CD14-positive monocyte (primary cell): ENCODE results near the gene NIT1. TPM values are rescaled to one million over a fixed set of nuclear protein-coding genes. Genes with fewer than 3 reads are reported as not detected.

ENCODE experiments used
- DNase-seq, 3 donors: peaks; one replicate each; pipeline ENCODE4 v3.0.0-alpha.2; 2011 to 2022
- H2AFZ ChIP-seq: 2 replicates; pipeline ENCODE4 v1.6.0; 2012; ENCODE audit warnings: mild to moderate bottlenecking, low read depth, low read length, inconsistent platforms; ENCODE audit not compliant: insufficient read depth, poor library complexity, severe bottlenecking
- H3K27ac ChIP-seq, 2 donors: 1 replicate in 1 of 2; 2 replicates in 1 of 2; pipeline ENCODE4 v1.5.1; 2012 to 2013; ENCODE audit warnings: low read length in 2 of 2, control low read depth in 1 of 2, inconsistent platforms in 1 of 2, low read depth in 1 of 2, mild to moderate bottlenecking in 1 of 2
- H3K27me3 ChIP-seq, 2 donors: one replicate each; pipeline versions ENCODE4 v1.6.0 to v1.6.1; 2011 to 2013; ENCODE audit warnings: low read length in 2 of 2; ENCODE audit not compliant: control insufficient read depth in 2 of 2, insufficient read depth in 2 of 2
- H3K36me3 ChIP-seq, 2 donors: replicated peaks in 1 of 2; 1 replicate in 1 of 2; 2 replicates in 1 of 2; pipeline versions ENCODE4 v1.5.1 to v1.6.1; 2012 to 2013; ENCODE audit warnings: low read length in 2 of 2, control low read depth in 1 of 2, inconsistent platforms in 1 of 2, mild to moderate bottlenecking in 1 of 2; ENCODE audit not compliant: insufficient read depth in 2 of 2, control insufficient read depth in 1 of 2
- H3K4me1 ChIP-seq, 2 donors: 1 replicate in 1 of 2; 2 replicates in 1 of 2; pipeline versions ENCODE4 v1.5.1 to v1.6.1; 2012 to 2013; ENCODE audit warnings: low read length in 2 of 2, control low read depth in 1 of 2, inconsistent platforms in 1 of 2, mild to moderate bottlenecking in 1 of 2, moderate library complexity in 1 of 2; ENCODE audit not compliant: insufficient read depth in 2 of 2, control insufficient read depth in 1 of 2
- H3K4me2 ChIP-seq: replicated peaks from 2 replicates; pipeline ENCODE3; 2012; ENCODE audit warnings: low read length, moderate library complexity, mild to moderate bottlenecking; ENCODE audit not compliant: poor library complexity, severe bottlenecking; ENCODE audit errors: extremely low read depth
- H3K4me3 ChIP-seq, 3 experiments: fragments of 200-600 bp in 1 of 3; sonication (generic) in 1 of 3; replicated peaks in 1 of 3; 1 replicate in 2 of 3; 2 replicates in 1 of 3; pipeline ENCODE4 v1.5.1; 2011 to 2013; ENCODE audit warnings: low read length in 3 of 3, mild to moderate bottlenecking in 3 of 3, control low read depth in 2 of 3, low read depth in 2 of 3, inconsistent platforms in 1 of 3, moderate library complexity in 1 of 3
- H3K79me2 ChIP-seq: 2 replicates; pipeline ENCODE4 v1.6.0; 2012; ENCODE audit warnings: mild to moderate bottlenecking, control low read depth, inconsistent platforms, low read length, moderate library complexity; ENCODE audit not compliant: insufficient read depth
- H3K9ac ChIP-seq: 2 replicates; pipeline ENCODE4 v1.6.0; 2017; ENCODE audit warnings: low read length, mild to moderate bottlenecking; ENCODE audit not compliant: insufficient read depth, poor library complexity, severe bottlenecking
- H3K9me3 ChIP-seq, 2 donors: replicated peaks in 1 of 2; 1 replicate in 1 of 2; 2 replicates in 1 of 2; pipeline versions ENCODE4 v1.5.1 to v1.6.1; 2012 to 2013; ENCODE audit warnings: low read length in 2 of 2, control low read depth in 1 of 2; ENCODE audit not compliant: control insufficient read depth in 1 of 2, insufficient read depth in 1 of 2
- H4K20me1 ChIP-seq: 2 replicates; pipeline ENCODE4 v1.6.0; 2012; ENCODE audit warnings: mild to moderate bottlenecking, low read length, control low read depth, moderate library complexity; ENCODE audit not compliant: insufficient read depth
- H3K27ac Mint-ChIP-seq, 7 donors: one replicate each; pipeline ENCODE4 v1.8.0; 2020; ENCODE audit warnings: mild to moderate bottlenecking in 7 of 7, mixed read lengths in 7 of 7, moderate library complexity in 6 of 7, inconsistent platforms in 2 of 7
- H3K27me3 Mint-ChIP-seq, 3 donors: one replicate each; pipeline ENCODE4 v1.8.0; 2021 to 2022; ENCODE audit warnings: low read depth in 3 of 3, mild to moderate bottlenecking in 3 of 3, mixed read lengths in 3 of 3, moderate library complexity in 3 of 3, inconsistent platforms in 1 of 3
- H3K36me3 Mint-ChIP-seq, 2 donors: one replicate each; pipeline ENCODE4 v1.8.0; 2020; ENCODE audit warnings: mixed read lengths in 2 of 2, inconsistent platforms in 1 of 2, mild to moderate bottlenecking in 1 of 2
- H3K4me1 Mint-ChIP-seq: one replicate; pipeline ENCODE4 v1.8.0; 2020; ENCODE audit warnings: mild to moderate bottlenecking, mixed read lengths
- H3K4me3 Mint-ChIP-seq, 2 donors: one replicate each; pipeline ENCODE4 v1.8.0; 2020; ENCODE audit warnings: mild to moderate bottlenecking in 2 of 2, mixed read lengths in 2 of 2, moderate library complexity in 1 of 2
- H3K9me3 Mint-ChIP-seq, 7 donors: one replicate each; pipeline ENCODE4 v1.8.0; 2020 to 2022; ENCODE audit warnings: mixed read lengths in 7 of 7, mild to moderate bottlenecking in 6 of 7, moderate library complexity in 6 of 7, inconsistent platforms in 2 of 7
- WGBS: methylation state at CpG from one replicate; pipeline ENCODE4 v1.1.5; 2013; ENCODE audit warnings: missing lambda C conversion rate; ENCODE audit not compliant: insufficient coverage; 5-methylcytosine and 5-hydroxymethylcytosine counted together
- intact Hi-C, 2 donors: fragments of 100-400 bp; cut with micrococcal nuclease; formaldehyde crosslinking; loops; one replicate each; pipeline versions ENCODE4 v1.15.0 to v1.15.1; 2023
- polyA plus RNA-seq, 3 donors: library from polyadenylated mRNA; depleted of rRNA in 1 of 3; unstranded in 2 of 3; stranded (reverse) in 1 of 3; fragments of 300-500 nt in 2 of 3; fragments of >200 nt in 1 of 3; fragmentation: Illumina TruSeq in 2 of 3; gene quantifications; 1 replicate in 2 of 3; 2 replicates in 1 of 3; pipeline ENCODE4 v1.2.3, GENCODE V29; 2012 to 2021
- TF ChIP-seq, protein P1 (sequence below): fragments of 200-600 bp; IDR thresholded peaks from one replicate; pipeline ENCODE4 v1.8.0; 2022; ENCODE audit warnings: antibody characterized with exemption, mild to moderate bottlenecking

The NIT1 gene
- polyA plus RNA-seq, 3 donors = 28.4 to 84.7 (median 35.7) TPM

DNA sequence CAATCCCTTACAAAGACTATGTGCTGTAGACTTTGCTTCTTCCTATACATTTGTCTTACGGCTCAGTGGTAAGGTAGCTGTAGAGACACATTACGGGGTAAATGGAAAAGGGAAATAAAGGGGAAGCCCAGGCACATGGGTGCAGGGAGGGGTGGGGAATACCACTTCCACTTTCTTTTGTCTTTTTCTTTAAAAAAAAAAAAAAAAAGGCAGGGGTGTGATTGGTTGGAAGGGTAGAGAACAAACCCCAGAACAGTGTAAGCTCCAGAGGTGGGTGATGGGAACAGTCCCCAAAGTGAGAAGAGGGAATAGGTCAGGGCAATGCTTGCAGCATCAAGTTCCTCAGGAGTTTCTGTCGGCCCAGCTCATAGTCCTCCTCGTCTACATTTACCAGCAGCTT lies 3.9 kb downstream of the NIT1 start:
- Histone ChIP-seq H4K20me1 (peaks cover 30% of the 10 kb centered on the region), H3K4me3 (peak overlapping the region in 1 of 3 experiments; percentile 57), H3K36me3 (peaks cover 42 to 65% of the 10 kb centered on the region in 2 donors), H2AFZ (no peak overlapping the region), H3K27ac (peak overlapping the region; percentile 69 to 99), H3K4me2 (peak overlapping the region; percentile 63), H3K9me3 (no peaks in the 10 kb centered on the region), H3K9ac (peak overlapping the region; percentile 7), H3K4me1 (peaks cover 59 to 65% of the 10 kb centered on the region in 2 donors), H3K27me3 (no peaks in the 10 kb centered on the region), H3K79me2 (peaks cover 72% of the 10 kb centered on the region)
- DNase-seq = peak; percentile 62 to 81 (median 76)
- no CpG with 5 or more reads among the region's 4 CpGs for WGBS
- Mint-ChIP-seq H3K4me1 (peaks cover 66% of the 10 kb centered on the region), H3K27ac (peak overlapping the region; percentile 81 to 98 (median 94)), H3K9me3 (peaks cover 0 to 2% (median 0%) of the 10 kb centered on the region in 7 donors), H3K4me3 (peak overlapping the region; percentile 54), H3K27me3 (peaks cover 0 to 1% (median 0%) of the 10 kb centered on the region in 3 donors), H3K36me3 (peaks cover 54 to 63% of the 10 kb centered on the region in 2 donors)
- intact Hi-C loops = no loop called here
- TF ChIP-seq, protein P1, sequence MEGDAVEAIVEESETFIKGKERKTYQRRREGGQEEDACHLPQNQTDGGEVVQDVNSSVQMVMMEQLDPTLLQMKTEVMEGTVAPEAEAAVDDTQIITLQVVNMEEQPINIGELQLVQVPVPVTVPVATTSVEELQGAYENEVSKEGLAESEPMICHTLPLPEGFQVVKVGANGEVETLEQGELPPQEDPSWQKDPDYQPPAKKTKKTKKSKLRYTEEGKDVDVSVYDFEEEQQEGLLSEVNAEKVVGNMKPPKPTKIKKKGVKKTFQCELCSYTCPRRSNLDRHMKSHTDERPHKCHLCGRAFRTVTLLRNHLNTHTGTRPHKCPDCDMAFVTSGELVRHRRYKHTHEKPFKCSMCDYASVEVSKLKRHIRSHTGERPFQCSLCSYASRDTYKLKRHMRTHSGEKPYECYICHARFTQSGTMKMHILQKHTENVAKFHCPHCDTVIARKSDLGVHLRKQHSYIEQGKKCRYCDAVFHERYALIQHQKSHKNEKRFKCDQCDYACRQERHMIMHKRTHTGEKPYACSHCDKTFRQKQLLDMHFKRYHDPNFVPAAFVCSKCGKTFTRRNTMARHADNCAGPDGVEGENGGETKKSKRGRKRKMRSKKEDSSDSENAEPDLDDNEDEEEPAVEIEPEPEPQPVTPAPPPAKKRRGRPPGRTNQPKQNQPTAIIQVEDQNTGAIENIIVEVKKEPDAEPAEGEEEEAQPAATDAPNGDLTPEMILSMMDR = no peak

DNA sequence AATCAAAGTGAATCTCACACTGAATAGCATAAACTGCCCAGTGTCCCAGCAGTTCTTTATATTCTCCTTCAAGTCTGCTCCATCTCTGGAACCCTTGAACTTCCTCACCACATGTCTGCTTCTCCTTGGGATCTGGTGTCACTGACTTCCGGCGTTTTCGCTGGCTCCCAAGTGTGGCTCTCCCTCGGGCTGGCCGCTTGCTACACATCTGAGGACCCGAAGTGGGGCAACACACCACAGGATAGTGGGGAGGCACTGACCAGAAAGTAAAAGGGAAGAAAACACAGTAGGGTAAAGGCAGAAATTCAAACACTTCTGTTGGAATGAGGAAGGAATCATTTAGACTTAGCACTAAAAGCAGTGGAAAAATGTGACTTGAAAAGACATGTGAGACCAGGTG lies 5.1 kb downstream of the NIT1 start:
- 94% methylated on average over 6 of the region's 6 CpGs for WGBS
- H3K4me3 Mint-ChIP-seq = no peak overlapping the region
- no peaks in the 10 kb centered on the region for H3K27me3 ChIP-seq
- no peak overlapping the region for H3K4me2 ChIP-seq
- H3K36me3 ChIP-seq = peaks cover 42 to 74% of the 10 kb centered on the region in 2 donors
- TF ChIP-seq, protein P1 = no peak
- H3K9me3 ChIP-seq = no peaks in the 10 kb centered on the region
- peak overlapping the region; percentile 27 to 99 for H3K27ac ChIP-seq
- H3K9ac ChIP-seq = no peak overlapping the region
- peaks cover 58 to 68% of the 10 kb centered on the region in 2 donors for H3K36me3 Mint-ChIP-seq
- H3K79me2 ChIP-seq = peaks cover 72% of the 10 kb centered on the region
- H4K20me1 ChIP-seq = peaks cover 42% of the 10 kb centered on the region
- H2AFZ ChIP-seq = no peak overlapping the region
- H3K9me3 Mint-ChIP-seq = peaks cover 0 to 2% (median 0%) of the 10 kb centered on the region in 7 donors
- no peak for DNase-seq
- intact Hi-C loops = no loop called here
- peaks cover 71% of the 10 kb centered on the region for H3K4me1 Mint-ChIP-seq
- H3K27me3 Mint-ChIP-seq = peaks cover 0 to 1% (median 0%) of the 10 kb centered on the region in 3 donors
- peak overlapping the region; percentile 76 to 94 (median 89) for H3K27ac Mint-ChIP-seq
- H3K4me3 ChIP-seq = no peak overlapping the region
- H3K4me1 ChIP-seq = peaks cover 64 to 70% of the 10 kb centered on the region in 2 donors
